PC-9 (cell line): ENCODE data around the gene SLC25A28. TPM values are rescaled to one million over a fixed set of nuclear protein-coding genes. Genes with fewer than 3 reads are reported as not detected.
"Not testable (repeated sequence)": the region's sequence is repeated elsewhere in the genome, so short reads cannot be mapped to it uniquely, and the experiment has no call there.

Experiments
- BruUV-seq: library from RNA; stranded (reverse); fragments of 400-500 nt; replicated peaks from 2 replicates; lab custom pipeline; 2021; lab: Mats Ljungman, UMichigan
- CTCF ChIA-PET: fragments of 300-600 bp; sonication (Branson Sonifier 250); formaldehyde crosslinking; loops from one replicate; lab custom pipeline; 2022; ENCODE audit warnings: antibody characterized with exemption; lab: Charles Lee
- POLR2A ChIA-PET: fragments of 300-600 bp; sonication (Branson Sonifier 250); formaldehyde crosslinking; loops from one replicate; lab custom pipeline; 2022; ENCODE audit warnings: antibody characterized with exemption; ENCODE audit not compliant: unreplicated experiment; lab: Charles Lee
- DNase-seq, 2 experiments: peaks; one replicate each; pipeline versions ENCODE4 v3.0.0 to v3.0.0-alpha.2; 2015 to 2022; ENCODE audit warnings: mixed read lengths in 1 of 2
- H2AFZ ChIP-seq: fragments of 200-600 bp; sonication (generic); 2 replicates; pipeline ENCODE4 v1.8.1; 2017; ENCODE audit warnings: antibody characterized with exemption
- H3F3A ChIP-seq: fragments of 200-600 bp; sonication (generic); 2 replicates; pipeline ENCODE4 v1.8.1; 2017; ENCODE audit warnings: antibody characterized with exemption, mild to moderate bottlenecking, low read depth; ENCODE audit not compliant: insufficient read depth
- H3K27ac ChIP-seq: fragments of 200-600 bp; sonication (generic); 2 replicates; pipeline ENCODE4 v1.6.1; 2016; ENCODE audit warnings: mixed run types
- H3K27me3 ChIP-seq: fragments of 200-600 bp; sonication (generic); 2 replicates; pipeline ENCODE4 v1.6.1; 2016; ENCODE audit warnings: low read depth, mixed run types; ENCODE audit not compliant: insufficient read depth
- H3K36me3 ChIP-seq: fragments of 200-600 bp; sonication (generic); 2 replicates; pipeline ENCODE4 v1.6.1; 2016; ENCODE audit warnings: low read depth, mixed run types
- H3K4me1 ChIP-seq: fragments of 200-600 bp; sonication (generic); replicated peaks from 2 replicates; pipeline ENCODE4 v1.6.1; 2016; ENCODE audit warnings: mixed run types; ENCODE audit not compliant: insufficient read depth
- H3K4me2 ChIP-seq: fragments of 200-600 bp; sonication (generic); 2 replicates; pipeline ENCODE4 v1.6.1; 2017; ENCODE audit warnings: mixed run types
- H3K4me3 ChIP-seq: fragments of 200-600 bp; sonication (generic); 2 replicates; pipeline ENCODE4 v1.6.1; 2016; ENCODE audit warnings: mixed run types
- H3K79me2 ChIP-seq: fragments of 200-600 bp; sonication (generic); 2 replicates; pipeline ENCODE4 v1.6.1; 2017; ENCODE audit warnings: low read depth, mixed run types
- H3K9me2 ChIP-seq: fragments of 200-600 bp; sonication (generic); 2 replicates; pipeline ENCODE4 v1.8.1; 2017; ENCODE audit warnings: mild to moderate bottlenecking; ENCODE audit not compliant: insufficient read depth
- H3K9me3 ChIP-seq: fragments of 200-600 bp; sonication (generic); 2 replicates; pipeline ENCODE4 v1.8.1; 2016; ENCODE audit warnings: low read depth; ENCODE audit not compliant: insufficient read depth
- H4K20me1 ChIP-seq: fragments of 200-600 bp; sonication (generic); 2 replicates; pipeline ENCODE4 v1.8.1; 2017; ENCODE audit not compliant: insufficient read depth
- CTCF ChIP-seq: fragments of 200-600 bp; sonication (generic); conservative IDR thresholded peaks from 2 replicates; pipeline ENCODE4 v1.6.1; 2017; ENCODE audit warnings: mixed run types, antibody characterized with exemption, mild to moderate bottlenecking, moderate library complexity
- EZH2 ChIP-seq: fragments of 200-600 bp; sonication (generic); IDR thresholded peaks from 2 replicates; pipeline ENCODE4 v1.8.0; 2017; ENCODE audit warnings: antibody characterized with exemption, low read depth
- intact Hi-C: fragments of 100-400 bp; cut with micrococcal nuclease; formaldehyde crosslinking; loops from one replicate; pipeline ENCODE4 v1.10.0; 2022; ENCODE audit not compliant: unreplicated experiment
- total RNA-seq: library from RNA; stranded (reverse); gene quantifications from 2 replicates; pipeline ENCODE4 v1.2.3, GENCODE V29; 2021

Gene SLC25A28
- total RNA-seq, 1 experiment from 2014 or later: 17.6 TPM

DNA sequence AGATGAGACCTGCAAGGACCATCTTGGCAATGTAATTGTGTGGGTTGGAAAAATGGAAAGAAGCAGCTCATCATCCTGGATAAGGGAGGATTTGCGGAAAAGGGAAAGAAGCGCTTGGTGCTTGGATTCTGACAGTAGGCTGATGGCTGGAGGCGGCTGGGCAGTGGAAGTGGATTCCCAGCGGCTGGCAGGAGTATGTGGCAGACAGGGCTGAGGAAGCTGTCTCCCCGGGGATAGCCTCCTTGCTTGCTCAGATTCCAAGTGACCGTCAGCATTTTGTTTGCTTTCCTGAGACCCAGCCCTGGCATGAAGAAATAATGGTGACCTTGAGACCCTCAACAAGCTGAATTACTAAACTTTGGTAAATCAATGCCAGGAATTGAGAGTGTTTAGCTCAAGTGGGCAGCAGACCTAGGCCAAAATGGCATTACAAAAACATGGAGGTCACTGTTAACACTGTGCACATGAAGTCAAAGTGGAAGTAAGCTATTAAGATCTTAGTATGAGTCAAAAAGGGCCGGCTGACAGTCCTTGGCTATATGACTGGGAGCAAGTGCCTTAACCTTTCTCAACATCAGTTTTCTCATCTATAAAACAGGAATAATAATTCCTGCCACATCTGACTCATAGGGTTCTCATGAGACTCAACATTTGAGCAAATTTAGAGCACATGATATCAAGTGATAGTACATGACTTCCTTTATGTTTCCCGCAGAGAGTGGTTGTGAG lies 21.3 kb downstream of the SLC25A28 start:
- intact Hi-C loops: no loop called here
- no peaks in the 10 kb centered on the region for H3F3A ChIP-seq
- TF ChIP-seq EZH2 (no peak), CTCF (no peak)
- H4K20me1 ChIP-seq: no peaks in the 10 kb centered on the region
- no peak overlapping the region for H3K4me3 ChIP-seq
- ChIA-PET CTCF (no interaction called here), POLR2A (no interaction called here)
- no peak overlapping the region for H3K4me2 ChIP-seq
- BruUV-seq: no TSS peak
- H3K4me1 ChIP-seq: peaks cover 11% of the 10 kb centered on the region
- H3K27ac ChIP-seq: no peak overlapping the region
- H3K27me3 ChIP-seq: no peaks in the 10 kb centered on the region
- no peaks in the 10 kb centered on the region for H3K9me3 ChIP-seq
- no peak for DNase-seq
- no peaks in the 10 kb centered on the region for H3K79me2 ChIP-seq
- H2AFZ ChIP-seq: no peak overlapping the region
- H3K36me3 ChIP-seq: no peaks in the 10 kb centered on the region
- H3K9me2 ChIP-seq: no peaks in the 10 kb centered on the region

- H3K9me3 ChIP-seq: no peaks in the 10 kb centered on the region
- DNase-seq: no peak
- no peaks in the 10 kb centered on the region for H3K27me3 ChIP-seq
- no peak overlapping the region for H3K27ac ChIP-seq
- intact Hi-C loops: no loop called here
- ChIA-PET CTCF (no interaction called here), POLR2A (no interaction called here)
- no peaks in the 10 kb centered on the region for H3K79me2 ChIP-seq
- no peaks in the 10 kb centered on the region for H3K9me2 ChIP-seq
- no peaks in the 10 kb centered on the region for H3K36me3 ChIP-seq
- no peak overlapping the region for H3K4me3 ChIP-seq
- H3F3A ChIP-seq: no peaks in the 10 kb centered on the region
- BruUV-seq: no TSS peak
- no peak overlapping the region for H2AFZ ChIP-seq
- no peaks in the 10 kb centered on the region for H4K20me1 ChIP-seq
- TF ChIP-seq EZH2: no peak
- no peak for TF ChIP-seq CTCF
- H3K4me2 ChIP-seq: no peak overlapping the region
- peaks cover 11% of the 10 kb centered on the region for H3K4me1 ChIP-seq
Measured at GRCh38 chr10:99598011-99598410, 22.2 kb downstream of the SLC25A28 start.

DNA sequence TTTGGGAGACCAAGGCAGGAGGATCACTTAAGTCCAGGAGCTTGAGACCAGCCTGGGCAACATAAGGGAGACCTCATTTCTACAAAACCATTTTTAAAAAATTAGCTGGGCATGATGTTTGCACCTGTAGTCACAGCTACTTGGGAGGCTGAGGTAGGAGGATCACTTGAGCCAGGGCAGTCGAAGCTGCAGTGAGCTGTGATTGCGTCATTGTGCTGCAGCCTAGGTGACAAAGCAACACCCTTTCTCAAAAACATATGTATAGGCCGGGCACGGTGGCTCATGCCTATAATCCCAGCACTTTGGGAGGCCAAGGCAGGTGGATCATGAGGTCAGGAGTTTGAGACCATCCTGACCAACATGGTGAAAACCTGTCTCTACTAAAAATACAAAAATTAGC lies 23.5 kb downstream of the SLC25A28 start:
- H3K36me3 ChIP-seq, H3K27me3 ChIP-seq, H3K9me3 ChIP-seq, H3K27ac ChIP-seq, H3F3A ChIP-seq, H2AFZ ChIP-seq, DNase-seq, H3K9me2 ChIP-seq, H3K4me3 ChIP-seq, POLR2A ChIA-PET, BruUV-seq, H3K4me2 ChIP-seq, intact Hi-C loops, H4K20me1 ChIP-seq, CTCF ChIA-PET, H3K79me2 ChIP-seq: not testable (repeated sequence)
- H3K4me1 ChIP-seq: peaks cover 11% of the 10 kb centered on the region
